Central memory CD8-positive, alpha-beta T cell (primary cell): ENCODE measurements around the gene UBXN6.

ENCODE experiments used
- ATAC-seq: fragments of 150-1000 bp; cut with Tn5 transposase; replicated peaks from 2 replicates; pipeline ENCODE4 v1.10.0; 2022; ENCODE audit warnings: mild to moderate bottlenecking, moderate FRiP score, moderate number of reproducible peaks; ENCODE audit not compliant: poor library complexity, severe bottlenecking; ENCODE audit errors: extremely low read depth
- DNase-seq, 2 donors: peaks; one replicate each; pipeline ENCODE4 v3.0.0; 2021; ENCODE audit warnings: low spot score in 2 of 2
- H3K27ac Mint-ChIP-seq: one replicate; pipeline ENCODE4 v1.8.0; 2022; ENCODE audit warnings: low read depth, mild to moderate bottlenecking, moderate library complexity, mixed read lengths
- H3K27me3 Mint-ChIP-seq: one replicate; pipeline ENCODE4 v1.8.0; 2022; ENCODE audit warnings: mixed read lengths
- H3K36me3 Mint-ChIP-seq: one replicate; pipeline ENCODE4 v1.8.0; 2022; ENCODE audit warnings: mild to moderate bottlenecking, moderate library complexity, mixed read lengths; ENCODE audit not compliant: insufficient read depth
- H3K4me1 Mint-ChIP-seq: one replicate; pipeline ENCODE4 v1.8.0; 2022; ENCODE audit warnings: mixed read lengths
- H3K4me3 Mint-ChIP-seq: one replicate; pipeline ENCODE4 v1.8.0; 2022; ENCODE audit warnings: mild to moderate bottlenecking, moderate library complexity, mixed read lengths
- H3K9me3 Mint-ChIP-seq: one replicate; pipeline ENCODE4 v1.8.0; 2022; ENCODE audit warnings: mixed read lengths

The UBXN6 gene

DNA sequence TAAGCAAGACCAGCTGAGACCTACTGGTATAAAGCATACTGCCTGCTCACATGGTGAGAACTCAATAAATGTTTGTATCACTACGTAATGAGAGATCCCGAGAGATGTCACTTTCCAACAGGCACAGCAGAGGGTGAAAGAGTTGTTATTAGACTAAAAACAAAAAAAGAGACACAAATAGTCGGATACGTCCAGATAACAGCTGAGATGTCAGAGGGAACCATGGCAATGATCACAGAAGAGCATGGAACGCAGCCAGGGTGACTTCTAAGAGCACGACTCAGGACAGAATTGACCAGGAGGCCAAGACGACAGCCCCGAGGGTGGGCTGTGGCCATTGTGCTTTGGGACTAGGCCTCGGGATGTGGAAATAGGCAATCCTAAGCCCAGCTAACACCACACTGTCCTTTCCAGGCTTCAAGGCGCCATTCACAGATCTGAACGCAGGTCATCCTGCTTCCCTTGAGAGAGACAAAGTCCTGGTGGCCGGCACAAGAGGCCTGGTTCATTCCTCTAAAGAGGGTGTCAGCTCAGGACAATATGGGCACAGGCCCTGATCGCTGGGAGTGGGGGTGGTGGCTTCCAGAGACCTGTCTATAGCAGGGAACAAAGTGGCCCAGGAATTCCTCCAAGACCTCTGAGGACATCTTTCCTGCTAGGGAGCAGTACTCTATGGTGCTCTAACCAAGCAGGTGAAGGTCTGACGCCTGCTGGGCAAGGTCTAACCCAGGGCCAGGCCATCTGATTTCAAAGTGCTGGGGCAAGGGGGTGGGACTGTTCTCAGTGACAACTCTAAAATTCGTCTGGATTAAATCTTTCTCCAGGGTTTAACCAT, 60.4 kb downstream of the UBXN6 start:
- Mint-ChIP-seq H3K4me1 (peaks cover 60% of the 10 kb centered on the region), H3K9me3 (no peaks in the 10 kb centered on the region), H3K27me3 (no peaks in the 10 kb centered on the region), H3K27ac (no peak overlapping the region), H3K4me3 (no peak overlapping the region), H3K36me3 (peaks cover 29% of the 10 kb centered on the region)
- DNase-seq (no peak), ATAC-seq (no peak)
